ENCODE results near the gene PCYT2.

The PCYT2 gene

DNA sequence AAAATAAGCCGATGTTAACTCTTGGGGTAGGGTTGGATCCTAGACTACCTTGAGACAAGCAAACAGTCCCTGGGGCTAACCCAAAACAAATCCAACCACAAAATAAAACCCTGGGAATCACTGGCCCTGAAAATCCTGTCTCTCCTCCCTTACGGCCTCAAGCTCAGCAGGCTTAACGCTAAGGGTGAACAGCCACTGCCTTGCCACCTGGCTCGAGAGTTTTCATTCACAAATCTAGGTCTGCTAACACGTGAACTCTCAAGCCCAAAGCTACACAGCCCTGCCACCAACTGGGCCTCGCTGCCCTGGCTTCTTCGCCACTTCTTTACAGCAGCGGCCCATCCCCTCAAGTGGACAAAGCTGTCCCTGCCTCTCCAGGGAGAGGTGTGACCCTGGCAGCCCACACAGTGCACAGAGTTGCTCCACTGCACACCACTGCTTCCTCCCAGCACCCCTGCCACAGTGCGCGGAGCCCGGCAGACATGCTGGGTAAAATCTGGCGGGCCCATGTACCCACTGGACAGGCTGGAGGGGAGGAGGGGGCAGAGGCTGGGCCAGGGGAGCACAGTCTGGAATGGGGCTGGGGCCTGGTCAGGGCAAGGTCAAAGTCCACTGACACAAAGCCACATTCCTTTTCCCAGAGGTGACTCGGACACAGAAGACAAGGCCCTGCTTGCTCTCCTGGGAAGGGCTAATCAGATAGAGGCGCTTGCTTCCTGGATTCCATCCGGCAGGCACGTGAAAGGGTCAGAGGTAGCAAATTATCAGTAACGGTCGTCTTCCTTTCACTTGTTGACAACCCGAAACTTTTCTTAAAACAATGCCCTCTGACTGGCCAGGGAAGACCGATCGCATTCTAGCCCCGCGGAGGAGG lies 996 bp downstream of the PCYT2 start:
- WGBS (ENCODE audit: insufficient coverage, insufficient read length), result no CpG with 5 or more reads among the region's 23 CpGs
- Histone ChIP-seq H3K4me3 (ENCODE audit: low read length) (peak overlapping the region; percentile 80), H3K36me3 (ENCODE audit: control insufficient read depth, insufficient read depth, low read length) (peaks cover 36% of the 10 kb centered on the region), H3K9me3 (ENCODE audit: control insufficient read depth, insufficient read depth, low read length) (no peaks in the 10 kb centered on the region), H3K4me1 (ENCODE audit: control insufficient read depth, insufficient read depth, low read length) (peaks cover 5% of the 10 kb centered on the region), H3K27ac (ENCODE audit: low read length) (no peak overlapping the region), H3K27me3 (ENCODE audit: control insufficient read depth, insufficient read depth, low read length) (no peaks in the 10 kb centered on the region)
- no peak for DNase-seq (ENCODE audit: low read depth, low spot score)

DNA sequence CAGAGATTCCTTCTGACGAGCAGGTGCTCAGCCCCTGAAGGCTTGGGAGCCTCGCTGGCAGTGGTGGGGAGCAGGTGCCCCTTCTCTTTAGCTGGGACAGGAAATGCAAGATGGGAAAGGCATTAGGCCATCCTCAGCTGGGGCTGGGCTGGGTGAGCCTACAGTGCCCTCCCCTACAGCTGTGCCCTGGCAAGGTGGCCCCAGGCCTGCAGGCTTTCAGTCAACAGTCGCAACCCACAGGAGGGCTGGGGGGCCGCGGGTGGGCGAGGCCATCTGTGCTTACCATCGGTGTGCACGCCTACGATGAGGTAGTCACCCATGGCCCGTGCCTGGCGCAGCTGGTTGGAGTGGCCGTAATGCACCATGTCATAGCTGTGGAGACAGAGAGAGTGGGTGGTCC lies 2.0 kb downstream of the PCYT2 start:
- H3K36me3 ChIP-seq (ENCODE audit: control insufficient read depth, insufficient read depth, low read length), result peaks cover 29% of the 10 kb centered on the region
- no CpG with 5 or more reads among the region's 12 CpGs for WGBS (ENCODE audit: insufficient coverage, insufficient read length)
- H3K4me3 ChIP-seq (ENCODE audit: low read length), result no peak overlapping the region
- H3K27ac ChIP-seq (ENCODE audit: low read length), result no peak overlapping the region
- H3K27me3 ChIP-seq (ENCODE audit: control insufficient read depth, insufficient read depth, low read length), result no peaks in the 10 kb centered on the region
- H3K9me3 ChIP-seq (ENCODE audit: control insufficient read depth, insufficient read depth, low read length), result no peaks in the 10 kb centered on the region
- peaks cover 5% of the 10 kb centered on the region for H3K4me1 ChIP-seq (ENCODE audit: control insufficient read depth, insufficient read depth, low read length)
- no peak for DNase-seq (ENCODE audit: low read depth, low spot score)

DNA sequence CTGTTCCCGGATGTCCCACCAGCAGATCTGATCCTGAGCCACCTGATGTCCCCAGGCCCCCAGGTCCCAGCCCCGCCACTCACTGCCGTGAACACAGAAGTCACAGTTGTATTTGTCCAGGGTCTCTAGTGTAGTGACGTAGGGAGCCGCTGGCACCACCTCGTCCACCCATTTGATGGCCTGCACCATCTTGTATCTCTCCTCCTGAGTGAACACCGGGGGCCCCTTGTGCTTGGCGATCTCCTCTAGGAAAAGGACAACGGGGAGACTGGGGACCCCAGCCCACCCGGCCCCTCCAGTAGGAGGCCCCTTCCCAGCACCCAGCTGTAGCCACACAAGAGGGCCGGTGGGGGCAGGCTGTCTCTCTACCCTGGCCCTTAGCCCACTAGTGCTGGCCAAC lies 2.4 kb downstream of the PCYT2 start:
- Histone ChIP-seq H3K9me3 (ENCODE audit: control insufficient read depth, insufficient read depth, low read length) (no peaks in the 10 kb centered on the region), H3K4me1 (ENCODE audit: control insufficient read depth, insufficient read depth, low read length) (peaks cover 5% of the 10 kb centered on the region), H3K27ac (ENCODE audit: low read length) (no peak overlapping the region), H3K36me3 (ENCODE audit: control insufficient read depth, insufficient read depth, low read length) (peaks cover 25% of the 10 kb centered on the region), H3K27me3 (ENCODE audit: control insufficient read depth, insufficient read depth, low read length) (no peaks in the 10 kb centered on the region), H3K4me3 (ENCODE audit: low read length) (no peak overlapping the region)
- no CpG with 5 or more reads among the region's 11 CpGs for WGBS (ENCODE audit: insufficient coverage, insufficient read length)
- no peak for DNase-seq (ENCODE audit: low read depth, low spot score)

DNA sequence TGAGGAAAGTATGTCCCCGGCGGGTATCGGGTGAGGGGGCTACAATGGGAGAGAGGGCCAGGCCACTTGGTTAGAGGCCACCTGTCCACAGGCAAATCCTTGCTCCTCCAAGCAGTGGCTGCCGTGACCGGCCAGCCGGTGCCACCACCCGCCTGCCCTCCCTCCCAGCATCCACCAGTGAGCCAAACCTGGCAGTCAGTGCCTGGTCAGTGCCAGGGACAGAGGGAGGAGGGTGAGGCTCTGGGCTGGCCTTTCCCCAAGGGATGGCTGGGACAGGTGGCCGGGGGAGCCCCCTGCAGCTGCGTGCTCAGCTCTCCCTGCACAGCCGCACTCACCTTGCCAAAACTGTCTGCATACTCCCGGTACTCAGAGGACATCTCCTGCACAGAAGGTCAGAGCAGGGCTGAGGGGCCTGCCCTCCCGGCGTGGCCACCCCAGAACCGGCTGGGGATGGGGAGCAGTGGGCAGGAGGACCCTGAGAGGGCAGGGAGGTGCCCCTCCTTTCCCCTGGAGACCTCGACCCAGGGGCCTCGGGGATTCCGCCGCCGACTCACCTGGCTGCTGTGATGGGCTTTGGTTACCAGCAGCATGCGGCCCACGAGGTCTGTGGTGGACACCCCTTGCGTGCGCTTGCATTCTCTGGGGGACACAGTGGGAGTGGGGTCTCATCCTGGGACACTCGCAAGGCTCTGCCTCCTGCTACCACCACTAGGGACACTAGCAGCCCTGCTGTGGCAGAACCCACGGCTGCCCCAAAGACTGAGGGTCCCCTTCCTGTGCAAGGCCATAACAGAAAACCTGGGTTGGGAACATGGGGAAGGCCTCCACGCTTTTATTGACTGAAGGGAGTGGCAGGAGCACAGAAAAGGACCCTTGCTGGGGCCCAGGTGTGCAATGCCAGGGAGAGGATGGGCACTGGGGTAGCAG lies 3.7 kb downstream of the PCYT2 start:
- DNase-seq (ENCODE audit: low read depth, low spot score), result no peak
- no CpG with 5 or more reads among the region's 26 CpGs for WGBS (ENCODE audit: insufficient coverage, insufficient read length)
- Histone ChIP-seq H3K27ac (ENCODE audit: low read length) (no peak overlapping the region), H3K4me1 (ENCODE audit: control insufficient read depth, insufficient read depth, low read length) (peaks cover 6% of the 10 kb centered on the region), H3K27me3 (ENCODE audit: control insufficient read depth, insufficient read depth, low read length) (no peaks in the 10 kb centered on the region), H3K36me3 (ENCODE audit: control insufficient read depth, insufficient read depth, low read length) (peaks cover 19% of the 10 kb centered on the region), H3K9me3 (ENCODE audit: control insufficient read depth, insufficient read depth, low read length) (no peaks in the 10 kb centered on the region), H3K4me3 (ENCODE audit: low read length) (no peak overlapping the region)

DNA sequence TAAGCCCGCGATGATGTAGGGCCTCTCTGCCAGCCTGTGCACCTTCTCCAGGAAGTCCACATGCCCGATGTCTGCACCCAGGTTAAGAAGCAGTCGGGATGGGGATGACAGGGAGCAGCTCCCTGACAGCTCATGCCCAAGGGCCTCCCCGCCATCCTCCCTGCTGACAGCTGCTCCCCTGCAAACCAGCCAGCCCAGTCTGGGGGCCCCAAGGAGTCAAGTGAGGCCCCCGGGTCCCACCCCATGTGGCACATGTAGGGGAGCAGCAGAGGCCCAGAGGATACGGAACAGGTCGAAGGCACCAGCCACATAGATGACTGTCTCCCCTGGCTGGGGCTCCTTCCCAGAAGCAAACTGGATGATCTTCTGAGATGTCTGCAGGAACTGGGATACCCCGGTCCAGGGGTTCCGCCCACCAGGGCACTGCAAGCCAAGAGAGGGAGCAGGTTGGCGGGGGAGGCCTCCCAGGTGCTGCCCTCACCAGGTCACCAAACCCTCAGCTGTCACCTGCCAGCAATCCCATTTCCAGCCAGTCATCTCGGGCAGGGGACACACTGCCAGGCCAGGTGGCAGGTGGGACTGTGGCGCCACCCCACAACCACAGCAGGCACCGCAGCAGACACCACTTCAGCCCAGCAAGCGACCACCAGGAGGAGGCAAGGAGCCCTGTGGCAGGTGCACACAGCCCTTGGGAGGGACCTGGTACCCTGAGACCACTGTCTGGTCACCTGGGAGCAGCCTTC lies 4.6 kb downstream of the PCYT2 start:
- no peaks in the 10 kb centered on the region for H3K27me3 ChIP-seq (ENCODE audit: control insufficient read depth, insufficient read depth, low read length)
- no peaks in the 10 kb centered on the region for H3K9me3 ChIP-seq (ENCODE audit: control insufficient read depth, insufficient read depth, low read length)
- H3K4me1 ChIP-seq (ENCODE audit: control insufficient read depth, insufficient read depth, low read length), result peaks cover 8% of the 10 kb centered on the region
- H3K36me3 ChIP-seq (ENCODE audit: control insufficient read depth, insufficient read depth, low read length), result peaks cover 16% of the 10 kb centered on the region
- WGBS (ENCODE audit: insufficient coverage, insufficient read length), result no CpG with 5 or more reads among the region's 15 CpGs
- DNase-seq (ENCODE audit: low read depth, low spot score), result no peak
- H3K4me3 ChIP-seq (ENCODE audit: low read length), result no peak overlapping the region
- H3K27ac ChIP-seq (ENCODE audit: low read length), result no peak overlapping the region

DNA sequence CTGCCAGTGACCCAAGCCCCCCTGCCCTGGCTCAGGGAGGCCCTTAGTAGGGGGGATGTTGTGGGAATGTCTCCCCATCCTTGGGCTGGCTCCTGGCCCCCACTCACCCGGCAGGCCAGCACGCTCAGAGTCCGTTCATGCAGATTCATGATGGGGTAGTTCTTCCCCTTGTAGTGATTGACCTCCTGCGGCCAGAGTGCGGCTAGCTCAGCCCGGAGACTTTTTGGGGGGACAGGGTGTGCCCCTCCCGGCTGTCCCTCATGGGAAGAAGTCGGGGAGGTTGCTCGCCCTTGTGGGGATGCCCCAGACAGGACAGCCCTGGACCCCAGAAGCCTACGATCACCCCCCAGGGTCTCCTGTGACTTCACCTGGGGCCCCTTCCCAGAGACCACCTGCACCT lies 5.2 kb downstream of the PCYT2 start:
- Histone ChIP-seq H3K4me3 (ENCODE audit: low read length) (no peak overlapping the region), H3K27ac (ENCODE audit: low read length) (no peak overlapping the region), H3K9me3 (ENCODE audit: control insufficient read depth, insufficient read depth, low read length) (no peaks in the 10 kb centered on the region), H3K4me1 (ENCODE audit: control insufficient read depth, insufficient read depth, low read length) (peaks cover 8% of the 10 kb centered on the region), H3K27me3 (ENCODE audit: control insufficient read depth, insufficient read depth, low read length) (peaks cover 5% of the 10 kb centered on the region; the same call in 1 of the 2 replicates), H3K36me3 (ENCODE audit: control insufficient read depth, insufficient read depth, low read length) (peaks cover 16% of the 10 kb centered on the region)
- DNase-seq (ENCODE audit: low read depth, low spot score), result no peak
- WGBS (ENCODE audit: insufficient coverage, insufficient read length), result no CpG with 5 or more reads among the region's 10 CpGs

DNA sequence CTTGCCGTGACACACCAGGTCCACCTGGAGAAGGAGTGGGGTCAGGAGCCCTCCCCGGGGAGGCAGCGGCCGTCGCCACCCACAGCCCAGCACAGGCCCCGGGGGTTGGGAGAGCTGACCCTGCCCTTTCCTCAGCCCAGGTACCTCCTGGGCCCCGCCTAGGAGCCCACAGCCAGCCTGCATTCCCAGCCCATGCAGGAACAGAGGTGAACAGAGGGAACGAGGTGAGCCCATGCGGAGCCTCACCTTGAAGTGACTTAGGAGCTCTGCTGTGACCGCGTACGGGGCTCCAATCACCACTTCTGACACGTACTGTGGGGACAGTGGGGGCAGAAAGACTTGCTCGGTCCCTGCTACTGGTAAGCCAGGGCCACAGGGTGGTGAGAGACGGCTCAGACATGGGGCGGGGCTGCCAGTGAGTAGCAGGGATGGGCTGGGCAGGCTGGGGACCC lies 5.7 kb downstream of the PCYT2 start:
- Histone ChIP-seq H3K27ac (ENCODE audit: low read length) (no peak overlapping the region), H3K27me3 (ENCODE audit: control insufficient read depth, insufficient read depth, low read length) (peaks cover 5% of the 10 kb centered on the region; the same call in 1 of the 2 replicates), H3K9me3 (ENCODE audit: control insufficient read depth, insufficient read depth, low read length) (no peaks in the 10 kb centered on the region), H3K4me3 (ENCODE audit: low read length) (no peak overlapping the region), H3K36me3 (ENCODE audit: control insufficient read depth, insufficient read depth, low read length) (peaks cover 16% of the 10 kb centered on the region), H3K4me1 (ENCODE audit: control insufficient read depth, insufficient read depth, low read length) (peaks cover 8% of the 10 kb centered on the region)
- DNase-seq (ENCODE audit: low read depth, low spot score), result no peak
- WGBS (ENCODE audit: insufficient coverage, insufficient read length), result no CpG with 5 or more reads among the region's 16 CpGs

DNA sequence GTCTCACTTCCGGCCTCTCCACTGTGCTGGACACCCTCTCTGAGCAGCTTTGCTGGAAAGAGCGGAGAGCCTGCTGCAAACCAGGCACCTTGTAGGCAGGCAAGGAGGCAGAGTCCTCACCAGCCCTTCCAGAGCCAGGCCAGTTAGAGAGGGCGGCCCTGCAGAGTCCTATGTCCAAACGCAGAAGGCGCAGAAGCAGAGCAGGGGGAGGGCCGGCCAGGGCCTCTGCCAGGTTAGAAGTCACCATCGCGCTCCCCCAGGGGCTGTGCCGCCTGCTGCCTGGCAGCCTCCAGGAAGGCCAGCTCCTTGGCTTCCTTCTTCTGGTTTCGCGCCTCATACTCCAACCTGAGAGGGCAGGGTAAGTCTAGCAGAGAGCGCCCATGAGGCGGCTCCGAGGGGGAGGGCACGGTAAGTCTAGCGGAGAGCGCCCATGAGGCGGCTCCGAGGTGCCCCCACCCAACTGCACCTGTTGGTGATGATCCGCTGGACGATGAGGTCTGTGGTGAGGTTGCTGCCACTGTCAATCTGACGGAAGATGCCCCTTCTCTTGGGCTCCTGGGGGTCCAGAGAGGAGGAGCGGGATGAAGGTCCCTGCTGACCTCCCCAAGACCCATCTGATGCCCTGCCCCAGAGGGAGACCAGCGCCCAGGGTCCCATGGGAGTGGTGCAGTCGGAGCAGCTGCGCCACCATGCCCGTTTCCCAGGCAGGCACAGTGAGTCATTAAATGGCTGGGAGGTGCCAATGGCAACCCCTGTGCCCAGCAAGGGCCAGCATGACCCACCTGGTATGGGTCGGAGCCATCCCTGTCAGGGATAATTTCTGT lies 6.4 kb downstream of the PCYT2 start:
- H3K27ac ChIP-seq (ENCODE audit: low read length), result no peak overlapping the region
- DNase-seq (ENCODE audit: low read depth, low spot score), result no peak
- WGBS (ENCODE audit: insufficient coverage, insufficient read length), result no CpG with 5 or more reads among the region's 28 CpGs
- H3K4me1 ChIP-seq (ENCODE audit: control insufficient read depth, insufficient read depth, low read length), result peaks cover 3% of the 10 kb centered on the region; the same call in 1 of the 2 replicates
- H3K4me3 ChIP-seq (ENCODE audit: low read length), result no peak overlapping the region
- peaks cover 5% of the 10 kb centered on the region; the same call in 1 of the 2 replicates for H3K27me3 ChIP-seq (ENCODE audit: control insufficient read depth, insufficient read depth, low read length)
- H3K9me3 ChIP-seq (ENCODE audit: control insufficient read depth, insufficient read depth, low read length), result no peaks in the 10 kb centered on the region
- peaks cover 18% of the 10 kb centered on the region for H3K36me3 ChIP-seq (ENCODE audit: control insufficient read depth, insufficient read depth, low read length)

DNA sequence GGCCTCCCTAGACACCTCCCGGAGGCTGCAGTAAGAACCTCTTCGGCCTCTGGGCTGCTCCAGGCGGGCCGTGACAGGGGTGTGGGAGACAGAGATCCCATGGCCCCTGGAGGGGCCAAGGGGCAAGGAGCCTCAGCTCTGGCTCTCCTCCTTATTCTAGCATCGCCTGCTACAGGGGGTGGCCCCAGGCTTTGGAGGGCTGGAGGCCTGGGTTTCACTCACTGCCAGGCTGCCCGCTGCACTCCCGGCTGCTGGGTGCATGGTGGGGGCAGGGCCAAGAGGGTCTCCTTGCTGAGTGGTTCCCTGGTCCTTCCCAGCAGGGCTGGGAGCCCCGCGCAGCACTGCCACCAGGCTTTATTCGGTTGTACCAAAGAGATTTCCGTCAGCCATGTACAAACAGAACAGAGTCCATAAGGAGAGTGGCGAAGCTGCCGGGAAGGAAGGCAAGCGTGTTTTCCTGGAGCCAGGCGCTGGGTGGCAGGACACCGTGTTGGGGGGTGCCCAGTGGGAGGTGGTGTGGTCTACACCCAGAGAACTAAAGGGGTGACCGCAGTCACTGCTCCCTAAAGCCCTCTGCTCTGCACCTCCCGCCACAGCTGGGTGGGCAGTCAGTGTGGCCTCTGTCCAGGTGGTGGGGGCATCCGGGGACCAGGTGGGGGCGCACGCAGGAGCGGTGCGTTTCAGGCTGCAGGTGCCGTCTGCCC lies 7.2 kb downstream of the PCYT2 start:
- no peak overlapping the region for H3K27ac ChIP-seq (ENCODE audit: low read length)

More for the DNA sequence above, 7.2 kb downstream of the PCYT2 start:
- Histone ChIP-seq H3K9me3 (ENCODE audit: control insufficient read depth, insufficient read depth, low read length) (no peaks in the 10 kb centered on the region), H3K4me1 (ENCODE audit: control insufficient read depth, insufficient read depth, low read length) (peaks cover 3% of the 10 kb centered on the region; the same call in 1 of the 2 replicates), H3K36me3 (ENCODE audit: control insufficient read depth, insufficient read depth, low read length) (peaks cover 17% of the 10 kb centered on the region), H3K4me3 (ENCODE audit: low read length) (no peak overlapping the region), H3K27me3 (ENCODE audit: control insufficient read depth, insufficient read depth, low read length) (peaks cover 5% of the 10 kb centered on the region; the same call in 1 of the 2 replicates)
- no CpG with 5 or more reads among the region's 24 CpGs for WGBS (ENCODE audit: insufficient coverage, insufficient read length)
- no peak for DNase-seq (ENCODE audit: low read depth, low spot score)
